Measurements from ENCODE around the gene ASIC2. TPM values are rescaled to one million over a fixed set of nuclear protein-coding genes. Genes with fewer than 3 reads are reported as not detected.

The ASIC2 gene
- total RNA-seq, 1 experiment from 2014 or later: 0.74 TPM

DNA sequence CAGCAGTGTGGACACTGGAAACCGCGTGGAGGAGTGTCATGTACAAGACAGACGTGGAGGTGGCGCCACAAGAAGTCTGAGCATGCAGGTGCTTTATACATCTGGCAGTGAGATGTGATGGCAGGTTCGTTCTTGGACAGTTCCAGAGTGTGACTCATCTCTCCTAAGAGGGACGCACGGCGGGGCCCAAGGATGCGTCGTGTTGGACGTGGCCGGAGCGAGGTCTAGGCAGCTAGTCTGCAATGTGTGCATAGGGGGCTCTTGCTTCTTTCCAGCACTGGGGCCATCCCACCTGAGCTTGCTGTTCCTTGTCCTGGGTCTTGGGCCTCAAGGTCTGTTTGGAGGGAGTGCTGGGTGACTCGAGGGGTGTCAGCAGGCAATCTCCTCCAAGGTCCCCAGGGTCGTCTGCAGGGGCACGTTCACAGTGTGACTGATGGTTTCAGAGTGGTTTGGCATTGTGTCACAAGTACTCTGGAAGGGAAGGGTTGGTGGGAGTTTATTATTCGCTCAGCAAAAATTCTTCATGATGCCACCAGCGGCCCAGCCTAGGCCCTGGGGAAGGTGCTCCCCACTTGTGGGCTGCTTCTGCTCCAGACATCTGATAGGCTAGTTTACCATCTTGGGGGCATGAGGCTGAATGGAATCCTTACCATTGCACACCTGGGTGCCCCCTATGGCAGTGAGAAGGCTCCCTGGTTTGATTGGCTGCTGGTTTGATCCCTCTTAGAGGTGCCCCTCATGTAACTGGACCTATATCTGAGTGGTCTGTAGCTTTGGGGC lies 279.3 kb downstream of the ASIC2 start:
- Mint-ChIP-seq H3K36me3 (ENCODE audit: insufficient read depth in 1 of 3, low read depth in 3 of 3) (no peaks in the 10 kb centered on the region; a peak in 1 of 7 replicates), H3K27ac (no peak overlapping the region), H3K4me1 (peaks cover 0 to 7% of the 10 kb centered on the region in 2 experiments), H3K9me3 (no peaks in the 10 kb centered on the region; a peak in 1 of 5 replicates), H3K27me3 (ENCODE audit: low read depth) (peaks cover 4% of the 10 kb centered on the region), H3K4me3 (no peak overlapping the region)
- Histone ChIP-seq H4K91ac (ENCODE audit: insufficient read length, low read depth, low read length) (no peak overlapping the region), H3K79me2 (ENCODE audit: insufficient read depth, low read length) (no peaks in the 10 kb centered on the region), H3K9me3 (ENCODE audit: control insufficient read depth, low read depth, low read length) (no peaks in the 10 kb centered on the region), H3K4me1 (ENCODE audit: insufficient read depth, low read length) (no peaks in the 10 kb centered on the region), H3K27ac (ENCODE audit: insufficient read length, low read depth, low read length) (no peak overlapping the region), H3K79me1 (ENCODE audit: insufficient read depth, low read depth, low read length, poor library complexity, severe bottlenecking) (no peaks in the 10 kb centered on the region), H3K4ac (ENCODE audit: low read depth, low read length) (no peak overlapping the region), H3K56ac (ENCODE audit: insufficient read length, low read depth, low read length) (no peak overlapping the region), H3K4me2 (ENCODE audit: insufficient read depth, insufficient read length, low read length) (no peak overlapping the region), H2BK15ac (ENCODE audit: low read depth, low read length) (no peak overlapping the region), H3K9ac (ENCODE audit: extremely low read depth, insufficient read length, low read length) (no peak overlapping the region), H3K14ac (ENCODE audit: insufficient read depth, low read length) (no peak overlapping the region), H3K23ac (ENCODE audit: insufficient read length, low read depth, low read length) (no peak overlapping the region), H4K8ac (replicated peaks; ENCODE audit: insufficient read length, low read depth, low read length) (no peak overlapping the region), H3T11ph (ENCODE audit: low read length) (no peak overlapping the region), H3K18ac (ENCODE audit: insufficient read length, low read depth, low read length) (no peak overlapping the region), H3K27me3 (ENCODE audit: insufficient read depth, low read length) (no peaks in the 10 kb centered on the region), H3K23me2 (ENCODE audit: insufficient read length, low read depth, low read length, poor library complexity, severe bottlenecking) (no peaks in the 10 kb centered on the region), H2AK5ac (ENCODE audit: insufficient read length, low read length) (no peak overlapping the region), H4K20me1 (ENCODE audit: control insufficient read depth, insufficient read depth, insufficient read length) (no peaks in the 10 kb centered on the region), H2BK20ac (ENCODE audit: low read depth, low read length, poor library complexity, severe bottlenecking) (no peak overlapping the region), H2BK5ac (ENCODE audit: insufficient read length, low read length) (no peak overlapping the region), H2AFZ (ENCODE audit: low read length) (no peak overlapping the region), H4K5ac (ENCODE audit: insufficient read length, low read depth, low read length) (no peak overlapping the region), H2BK120ac (ENCODE audit: low read depth, low read length, poor library complexity, severe bottlenecking) (no peak overlapping the region), H2BK12ac (ENCODE audit: insufficient read length, low read depth, low read length) (no peak overlapping the region)
- DNase-seq: peak; percentile 32
- no CpG with 5 or more reads among the region's 18 CpGs for WGBS (ENCODE audit: extremely low coverage, insufficient read length, low lambda C conversion rate)
- TF ChIP-seq, protein P1, sequence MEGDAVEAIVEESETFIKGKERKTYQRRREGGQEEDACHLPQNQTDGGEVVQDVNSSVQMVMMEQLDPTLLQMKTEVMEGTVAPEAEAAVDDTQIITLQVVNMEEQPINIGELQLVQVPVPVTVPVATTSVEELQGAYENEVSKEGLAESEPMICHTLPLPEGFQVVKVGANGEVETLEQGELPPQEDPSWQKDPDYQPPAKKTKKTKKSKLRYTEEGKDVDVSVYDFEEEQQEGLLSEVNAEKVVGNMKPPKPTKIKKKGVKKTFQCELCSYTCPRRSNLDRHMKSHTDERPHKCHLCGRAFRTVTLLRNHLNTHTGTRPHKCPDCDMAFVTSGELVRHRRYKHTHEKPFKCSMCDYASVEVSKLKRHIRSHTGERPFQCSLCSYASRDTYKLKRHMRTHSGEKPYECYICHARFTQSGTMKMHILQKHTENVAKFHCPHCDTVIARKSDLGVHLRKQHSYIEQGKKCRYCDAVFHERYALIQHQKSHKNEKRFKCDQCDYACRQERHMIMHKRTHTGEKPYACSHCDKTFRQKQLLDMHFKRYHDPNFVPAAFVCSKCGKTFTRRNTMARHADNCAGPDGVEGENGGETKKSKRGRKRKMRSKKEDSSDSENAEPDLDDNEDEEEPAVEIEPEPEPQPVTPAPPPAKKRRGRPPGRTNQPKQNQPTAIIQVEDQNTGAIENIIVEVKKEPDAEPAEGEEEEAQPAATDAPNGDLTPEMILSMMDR (conservative IDR thresholded peaks at IDR 0.05): no peak

Data from H9 (cell line).